HG03095 (cell line): Measurements from ENCODE around the gene TNNI2.
A peak's percentile ranks its signal among the peaks of the same experiment; 100 is the strongest.

Experiments used
- ATAC-seq: cut with Tn5 transposase; IDR thresholded peaks from one replicate; pipeline ENCODE4 v1.9.1; 2021; ENCODE audit warnings: moderate library complexity; ENCODE audit not compliant: unreplicated experiment

Gene TNNI2

GRCh38 chr11:1844221-1845094 lies 5.7 kb downstream of the TNNI2 start:
- ATAC-seq = no peak

- ATAC-seq = no peak
Observed at GRCh38 chr11:1845095-1845429, 6.3 kb downstream of the TNNI2 start.

- ATAC-seq = no peak
Observed at GRCh38 chr11:1845561-1846452, 7.0 kb downstream of the TNNI2 start.

GRCh38 chr11:1846453-1846932 lies 7.7 kb downstream of the TNNI2 start:
- ATAC-seq = no peak

GRCh38 chr11:1847006-1847735 lies 8.4 kb downstream of the TNNI2 start:
- no peak for ATAC-seq

GRCh38 chr11:1847926-1848639 lies 9.3 kb downstream of the TNNI2 start:
- ATAC-seq = no peak

GRCh38 chr11:1848640-1849430 lies 10.1 kb downstream of the TNNI2 start:
- ATAC-seq = no peak

GRCh38 chr11:1851468-1852180 lies 12.8 kb downstream of the TNNI2 start:
- no peak for ATAC-seq

- no peak for ATAC-seq
Observed at GRCh38 chr11:1852271-1852876, 13.6 kb downstream of the TNNI2 start.

GRCh38 chr11:1852877-1853276 lies 14.1 kb downstream of the TNNI2 start, which contains the start of gene LSP1:
Gene LSP1, plus strand, starts transcription at chr11:1853084. Its CDS starts 61 bp downstream, at chr11:1853145.
- ATAC-seq = peak; percentile 43

GRCh38 chr11:1853376-1854131 lies 14.8 kb downstream of the TNNI2 start:
- no peak for ATAC-seq

GRCh38 chr11:1854132-1854948 lies 15.6 kb downstream of the TNNI2 start:
- peak; percentile 23 for ATAC-seq

- ATAC-seq = peak; percentile 32
Observed at GRCh38 chr11:1854949-1855885, 16.4 kb downstream of the TNNI2 start.

- ATAC-seq = no peak
Observed at GRCh38 chr11:1855886-1856265, 17.1 kb downstream of the TNNI2 start.

- ATAC-seq = no peak
Observed at GRCh38 chr11:1856306-1857005, 17.7 kb downstream of the TNNI2 start.
